Kidney (tissue), 14 donors: ENCODE data around the gene LRRN4CL. TPM values are rescaled to one million over a fixed set of nuclear protein-coding genes. Genes with fewer than 3 reads are reported as not detected.

ENCODE experiments used
- DNase-seq, 5 donors: peaks; one replicate each; pipeline ENCODE4 v3.0.0-alpha.2; 2013 to 2020
- FAIRE-seq: peaks from 2 replicates; lab custom pipeline; 2012; peaks lifted over from hg19 to GRCh38; lab: Jason Lieb, UNC
- H3K27ac ChIP-seq, 2 donors: one replicate each; pipeline ENCODE4 v1.7.0; 2013; ENCODE audit warnings: low read depth in 2 of 2, low read length in 2 of 2, inconsistent platforms in 1 of 2
- H3K27me3 ChIP-seq: one replicate; pipeline ENCODE4 v1.7.1; 2013; ENCODE audit warnings: low read length, inconsistent platforms; ENCODE audit not compliant: control insufficient read depth, insufficient read depth
- H3K36me3 ChIP-seq, 3 donors: one replicate each; pipeline versions ENCODE4 v1.7.0 to v1.7.1; 2013; ENCODE audit warnings: low read length in 3 of 3, control low read depth in 1 of 3, inconsistent platforms in 1 of 3; ENCODE audit not compliant: insufficient read depth in 3 of 3, control insufficient read depth in 2 of 3
- H3K4me1 ChIP-seq, 3 donors: one replicate each; pipeline versions ENCODE4 v1.7.0 to v1.7.1; 2013; ENCODE audit warnings: low read length in 3 of 3, inconsistent platforms in 1 of 3, low read depth in 1 of 3; ENCODE audit not compliant: control insufficient read depth in 2 of 3, insufficient read depth in 2 of 3
- H3K4me3 ChIP-seq, 3 donors: one replicate each; pipeline versions ENCODE4 v1.7.0 to v1.8.1; 2013; ENCODE audit warnings: low read length in 3 of 3, control low read depth in 1 of 3, inconsistent platforms in 1 of 3
- H3K9ac ChIP-seq, 3 donors: one replicate each; pipeline versions ENCODE4 v1.7.0 to v1.7.1; 2013; ENCODE audit warnings: low read length in 3 of 3, control low read depth in 1 of 3, inconsistent platforms in 1 of 3
- H3K9me3 ChIP-seq, 3 donors: one replicate each; pipeline versions ENCODE4 v1.7.0 to v1.7.1; 2013; ENCODE audit warnings: low read length in 3 of 3, control low read depth in 1 of 3, inconsistent platforms in 1 of 3; ENCODE audit not compliant: control insufficient read depth in 2 of 3, insufficient read depth in 1 of 3
- CTCF ChIP-seq: IDR thresholded peaks from 3 replicates; pipeline ENCODE4 v1.5.1; 2012; ENCODE audit warnings: mild to moderate bottlenecking, moderate library complexity, borderline replicate concordance; ENCODE audit not compliant: insufficient read depth; ENCODE audit errors: extremely low read depth
- intact Hi-C: fragments of 100-400 bp; cut with DNase I; formaldehyde crosslinking; loops from one replicate; pipeline ENCODE4 v1.11.1; 2022
- polyA plus RNA-seq: library from polyadenylated mRNA; stranded (reverse); fragments of 350-450 nt; fragmentation: Illumina TruSeq; extraction: RNeasy Lipid Tissue Mini Kit (QIAGEN cat#74804); gene quantifications from one replicate; pipeline ENCODE4 v1.2.3, GENCODE V29; 2014; ENCODE audit warnings: low read depth, low replicate concordance; ENCODE audit not compliant: insufficient read depth
- total RNA-seq: library from RNA; stranded (reverse); fragmentation: NEBNext Ultra II Directional; extraction: Animal tissue kit (Norgen Biotek cat#: 25700); gene quantifications from one replicate; pipeline ENCODE4 v1.2.1, GENCODE V29; 2021
- donor health status: control.
- donor health status: control.
- donor health status: control.
- donor health status: control.
- donor health status: control.
- donor health status: DM: yes; HTN: yes; CAD: no.
- donor health status: Normal renal cell carcinoma (clear cell type).

Gene LRRN4CL
- total and polyA plus RNA-seq, 2 donors from 2014 or later = 0.58 to 1.2 TPM

GRCh38 chr11:62716816-62717215, 27.5 kb upstream of the LRRN4CL start:
- no peaks in the 10 kb centered on the region for H3K9me3 ChIP-seq
- H3K36me3 ChIP-seq = peaks cover 26 to 85% (median 53%) of the 10 kb centered on the region in 3 donors
- no peak overlapping the region for H3K9ac ChIP-seq
- H3K27me3 ChIP-seq = no peaks in the 10 kb centered on the region
- no peak for DNase-seq
- TF ChIP-seq CTCF = no peak
- no peak overlapping the region for H3K4me3 ChIP-seq
- no peak overlapping the region for H3K27ac ChIP-seq
- intact Hi-C loops = no loop called here
- peaks cover 0 to 8% (median 0%) of the 10 kb centered on the region in 3 donors for H3K4me1 ChIP-seq
- FAIRE-seq = no peak

- DNase-seq (no peak), FAIRE-seq (no peak)
- Histone ChIP-seq H3K9ac (no peak overlapping the region), H3K4me1 (peaks cover 0 to 8% (median 0%) of the 10 kb centered on the region in 3 donors), H3K9me3 (no peaks in the 10 kb centered on the region), H3K27ac (no peak overlapping the region), H3K4me3 (no peak overlapping the region), H3K36me3 (peaks cover 23 to 83% (median 47%) of the 10 kb centered on the region in 3 donors), H3K27me3 (no peaks in the 10 kb centered on the region)
- intact Hi-C loops = no loop called here
- no peak for TF ChIP-seq CTCF
Measured at GRCh38 chr11:62716206-62716605, 26.9 kb upstream of the LRRN4CL start.

- H3K9ac ChIP-seq = no peak overlapping the region
- H3K4me1 ChIP-seq = peaks cover 0 to 8% (median 0%) of the 10 kb centered on the region in 3 donors
- FAIRE-seq = no peak
Measured at GRCh38 chr11:62715150-62716130, 26.1 kb upstream of the LRRN4CL start.

More at GRCh38 chr11:62715150-62716130, 26.1 kb upstream of the LRRN4CL start:
- no peak for DNase-seq
- no peaks in the 10 kb centered on the region for H3K27me3 ChIP-seq
- intact Hi-C loops = no loop called here
- no peaks in the 10 kb centered on the region for H3K9me3 ChIP-seq
- no peak overlapping the region for H3K4me3 ChIP-seq
- H3K36me3 ChIP-seq = peaks cover 23 to 80% (median 42%) of the 10 kb centered on the region in 3 donors
- H3K27ac ChIP-seq = no peak overlapping the region
- no peak for TF ChIP-seq CTCF
